HG03575 (cell line): ENCODE results near the gene CDK13.
"Not testable (repeated sequence)": the region's sequence is repeated elsewhere in the genome, so short reads cannot be mapped to it uniquely, and the experiment has no call there.

Experiments
- ATAC-seq: cut with Tn5 transposase; IDR thresholded peaks from one replicate; pipeline ENCODE4 v1.9.1; 2021; ENCODE audit not compliant: unreplicated experiment, insufficient number of reproducible peaks, low FRiP score; ENCODE audit errors: extremely low read depth

CDK13 gene

GRCh38 chr7:39949971-39950472, at the start of gene CDK13:
TSS of gene CDK13 (plus strand) at chr7:39950256. CDS start at chr7:39950642, 386 bp downstream.
- ATAC-seq, result peak; percentile 19

- ATAC-seq, result no peak
Observed at GRCh38 chr7:39904077-39904486, 46.0 kb upstream of the CDK13 start.

- ATAC-seq, result no peak
Observed at GRCh38 chr7:39908141-39908540, 41.9 kb upstream of the CDK13 start.

- no peak for ATAC-seq
Observed at GRCh38 chr7:39908973-39909372, 41.1 kb upstream of the CDK13 start.

- ATAC-seq, result no peak
Observed at GRCh38 chr7:39909526-39909925, 40.5 kb upstream of the CDK13 start.

- ATAC-seq, result no peak
Observed at GRCh38 chr7:39910108-39910869, 39.8 kb upstream of the CDK13 start.

GRCh38 chr7:39911167-39911566, 38.9 kb upstream of the CDK13 start:
- ATAC-seq, result no peak

- not testable (repeated sequence) for ATAC-seq
Observed at GRCh38 chr7:39915847-39916246, 34.2 kb upstream of the CDK13 start.

GRCh38 chr7:39919646-39920045, 30.4 kb upstream of the CDK13 start:
- no peak for ATAC-seq

GRCh38 chr7:39921506-39922175, 28.4 kb upstream of the CDK13 start:
- ATAC-seq, result no peak

- ATAC-seq, result no peak
Observed at GRCh38 chr7:39922580-39922979, 27.5 kb upstream of the CDK13 start.

GRCh38 chr7:39923091-39923490, 27.0 kb upstream of the CDK13 start:
- no peak for ATAC-seq

GRCh38 chr7:39924122-39924521, 25.9 kb upstream of the CDK13 start:
- no peak for ATAC-seq

- no peak for ATAC-seq
Observed at GRCh38 chr7:39926111-39926510, 23.9 kb upstream of the CDK13 start.

GRCh38 chr7:39927018-39927417, 23.0 kb upstream of the CDK13 start:
- no peak for ATAC-seq

- no peak for ATAC-seq
Observed at GRCh38 chr7:39934132-39934531, 15.9 kb upstream of the CDK13 start.

GRCh38 chr7:39936761-39937160, 13.3 kb upstream of the CDK13 start:
- no peak for ATAC-seq

- no peak for ATAC-seq
Observed at GRCh38 chr7:39937366-39938153, 12.5 kb upstream of the CDK13 start.

GRCh38 chr7:39942883-39943282, 7.2 kb upstream of the CDK13 start:
- no peak for ATAC-seq

GRCh38 chr7:39946693-39947092, 3.4 kb upstream of the CDK13 start:
- ATAC-seq, result no peak
